Gastrocnemius medialis (tissue), 4 donors: Measurements from ENCODE around the gene BCL6B.

Experiments
- CTCF ChIP-seq, 5 experiments: fragments of 450-650 bp in 3 of 5; fragments of 200-600 bp in 2 of 5; sonication (generic) in 2 of 5; IDR thresholded peaks in 4 of 5; conservative IDR thresholded peaks in 1 of 5; 1 replicate in 4 of 5; 2 replicates in 1 of 5; pipeline ENCODE4 v1.5.1; 2016 to 2019; ENCODE audit warnings: antibody characterized with exemption in 5 of 5, mild to moderate bottlenecking in 3 of 5, moderate library complexity in 3 of 5
- POLR2A ChIP-seq, 2 donors: fragments of 450-650 bp; IDR thresholded peaks; one replicate each; pipeline ENCODE4 v1.6.1; 2017; ENCODE audit warnings: antibody characterized with exemption in 2 of 2, mild to moderate bottlenecking in 2 of 2, moderate library complexity in 2 of 2

- TF ChIP-seq CTCF (IDR thresholded peaks at IDR 0.05 in 4 of 5, conservative IDR thresholded peaks at IDR 0.05 in 1 of 5) (no peak), POLR2A (IDR thresholded peaks at IDR 0.05) (no peak)
These were observed 45.4 kb downstream of the BCL6B start for GRCh38 chr17:7068268-7068667.
